CD4-positive, alpha-beta T cell treated with Interleukin-15 for 4 hours (primary cell): ENCODE data around the gene ALPK3.

ENCODE experiments used
- DNase-seq: peaks from one replicate; pipeline ENCODE4 v3.0.0-alpha.2; 2020; ENCODE audit warnings: low spot score

The ALPK3 gene

GRCh38 chr15:84816694-84817465 lies at the start of gene ALPK3:
TSS of gene ALPK3 (plus strand) at chr15:84817356. CDS start at chr15:84817453, 97 bp downstream.
- no peak for DNase-seq

- DNase-seq = no peak
These were observed 45.1 kb upstream of the ALPK3 start for GRCh38 chr15:84772031-84772430.

GRCh38 chr15:84772467-84772866 lies 44.7 kb upstream of the ALPK3 start:
- DNase-seq = no peak

- no peak for DNase-seq
These were observed 43.4 kb upstream of the ALPK3 start for GRCh38 chr15:84773716-84774115.

GRCh38 chr15:84775867-84776449 lies 41.2 kb upstream of the ALPK3 start:
- no peak for DNase-seq

GRCh38 chr15:84778194-84778593 lies 39.0 kb upstream of the ALPK3 start:
- DNase-seq = no peak

- DNase-seq = no peak
These were observed 36.7 kb upstream of the ALPK3 start for GRCh38 chr15:84780492-84780891.

GRCh38 chr15:84781495-84781894 lies 35.7 kb upstream of the ALPK3 start:
- no peak for DNase-seq

- no peak for DNase-seq
These were observed 34.8 kb upstream of the ALPK3 start for GRCh38 chr15:84782346-84782745.

GRCh38 chr15:84783493-84784251 lies 33.5 kb upstream of the ALPK3 start:
- DNase-seq = no peak

- DNase-seq = no peak
These were observed 32.9 kb upstream of the ALPK3 start for GRCh38 chr15:84784262-84784661.

- DNase-seq = no peak
These were observed 32.1 kb upstream of the ALPK3 start for GRCh38 chr15:84785053-84785452.

- DNase-seq = no peak
These were observed 28.7 kb upstream of the ALPK3 start for GRCh38 chr15:84788500-84788899.

- DNase-seq = no peak
These were observed 27.4 kb upstream of the ALPK3 start for GRCh38 chr15:84789762-84790161.

- no peak for DNase-seq
These were observed 26.5 kb upstream of the ALPK3 start for GRCh38 chr15:84790676-84791075.

- no peak for DNase-seq
These were observed 25.4 kb upstream of the ALPK3 start for GRCh38 chr15:84791763-84792162.

- no peak for DNase-seq
These were observed 23.6 kb upstream of the ALPK3 start for GRCh38 chr15:84793431-84794161.

- no peak for DNase-seq
These were observed 23.0 kb upstream of the ALPK3 start for GRCh38 chr15:84794162-84794547.

- DNase-seq = no peak
These were observed 22.0 kb upstream of the ALPK3 start for GRCh38 chr15:84795186-84795585.

GRCh38 chr15:84797212-84797611 lies 19.9 kb upstream of the ALPK3 start:
- no peak for DNase-seq

GRCh38 chr15:84797801-84798200 lies 19.4 kb upstream of the ALPK3 start:
- DNase-seq = no peak

- DNase-seq = no peak
These were observed 18.7 kb upstream of the ALPK3 start for GRCh38 chr15:84798436-84798946.
